Natural killer cell (primary cell): ENCODE measurements around the gene YTHDF1. TPM values are rescaled to one million over a fixed set of nuclear protein-coding genes. Genes with fewer than 3 reads are reported as not detected.

Source experiments
- ATAC-seq, 3 donors: fragments of 150-1000 bp in 2 of 3; fragments of 200-7000 bp in 1 of 3; cut with Tn5 transposase; 1 replicate in 1 of 3; 2 replicates in 2 of 3; pipeline ENCODE4 v1.10.0; 2021; ENCODE audit warnings: mild to moderate bottlenecking in 2 of 3, moderate library complexity in 2 of 3
- DNase-seq, 2 donors: peaks; one replicate each; pipeline versions ENCODE4 v3.0.0 to v3.0.0-alpha.2; 2013 to 2021; ENCODE audit warnings: mixed read lengths in 1 of 2
- H3K27ac ChIP-seq: one replicate; pipeline ENCODE4 v1.5.1; 2013; ENCODE audit warnings: mild to moderate bottlenecking, low read length
- H3K27me3 ChIP-seq: one replicate; pipeline ENCODE4 v1.6.1; 2013; ENCODE audit warnings: low read length; ENCODE audit not compliant: control insufficient read depth, insufficient read depth
- H3K36me3 ChIP-seq: one replicate; pipeline ENCODE4 v1.6.1; 2013; ENCODE audit warnings: low read length; ENCODE audit not compliant: control insufficient read depth, insufficient read depth
- H3K4me1 ChIP-seq: one replicate; pipeline ENCODE4 v1.6.1; 2013; ENCODE audit warnings: low read length; ENCODE audit not compliant: control insufficient read depth, insufficient read depth
- H3K4me3 ChIP-seq: one replicate; pipeline ENCODE4 v1.5.1; 2013; ENCODE audit warnings: low read length
- H3K9me3 ChIP-seq: one replicate; pipeline ENCODE4 v1.6.1; 2013; ENCODE audit warnings: low read length; ENCODE audit not compliant: control insufficient read depth, insufficient read depth
- H3K27ac Mint-ChIP-seq, 2 donors: one replicate each; pipeline ENCODE4 v1.8.0; 2022; ENCODE audit warnings: mild to moderate bottlenecking in 2 of 2, mixed read lengths in 2 of 2, moderate library complexity in 1 of 2
- H3K27me3 Mint-ChIP-seq, 2 donors: one replicate each; pipeline ENCODE4 v1.8.0; 2022; ENCODE audit warnings: low read depth in 2 of 2, mixed read lengths in 2 of 2
- H3K36me3 Mint-ChIP-seq: one replicate; pipeline ENCODE4 v1.8.0; 2022; ENCODE audit warnings: mixed read lengths
- H3K4me1 Mint-ChIP-seq, 2 donors: one replicate each; pipeline ENCODE4 v1.8.0; 2022; ENCODE audit warnings: mixed read lengths in 2 of 2
- H3K4me3 Mint-ChIP-seq: one replicate; pipeline ENCODE4 v1.8.0; 2022; ENCODE audit warnings: mild to moderate bottlenecking, moderate library complexity, mixed read lengths
- H3K9me3 Mint-ChIP-seq, 2 donors: one replicate each; pipeline ENCODE4 v1.8.0; 2022; ENCODE audit warnings: mixed read lengths in 2 of 2
- WGBS: methylation state at CpG from one replicate; pipeline ENCODE4 v1.1.7; 2013; ENCODE audit warnings: missing lambda C conversion rate; ENCODE audit not compliant: insufficient coverage; 5-methylcytosine and 5-hydroxymethylcytosine counted together
- intact Hi-C: fragments of 100-400 bp; cut with micrococcal nuclease; formaldehyde crosslinking; loops from one replicate; pipeline ENCODE4 v1.14.2; 2022
- total RNA-seq, 4 donors: library from RNA; stranded (reverse); fragments of 120-200 nt in 1 of 4; gene quantifications; one replicate each; pipeline versions ENCODE4 v1.2.3 to v1.2.4, GENCODE V29; 2013 to 2022
- TF ChIP-seq, protein P1 (sequence below): fragments of 200-600 bp; IDR thresholded peaks from one replicate; pipeline ENCODE4 v1.8.0; 2022; ENCODE audit warnings: antibody characterized with exemption

Gene YTHDF1
- total RNA-seq, 3 donors from 2014 or later (not counting 1 experiment from before 2014, with no cell fraction given), result 39.1 to 43.1 (median 41.0) TPM

GRCh38 chr20:63236116-63236837, 20.3 kb upstream of the YTHDF1 start:
- H3K27ac ChIP-seq, result no peak overlapping the region
- peaks cover 0 to 5% of the 10 kb centered on the region in 2 donors for H3K27me3 Mint-ChIP-seq
- H3K27me3 ChIP-seq, result peaks cover 3% of the 10 kb centered on the region
- TF ChIP-seq, protein P1, sequence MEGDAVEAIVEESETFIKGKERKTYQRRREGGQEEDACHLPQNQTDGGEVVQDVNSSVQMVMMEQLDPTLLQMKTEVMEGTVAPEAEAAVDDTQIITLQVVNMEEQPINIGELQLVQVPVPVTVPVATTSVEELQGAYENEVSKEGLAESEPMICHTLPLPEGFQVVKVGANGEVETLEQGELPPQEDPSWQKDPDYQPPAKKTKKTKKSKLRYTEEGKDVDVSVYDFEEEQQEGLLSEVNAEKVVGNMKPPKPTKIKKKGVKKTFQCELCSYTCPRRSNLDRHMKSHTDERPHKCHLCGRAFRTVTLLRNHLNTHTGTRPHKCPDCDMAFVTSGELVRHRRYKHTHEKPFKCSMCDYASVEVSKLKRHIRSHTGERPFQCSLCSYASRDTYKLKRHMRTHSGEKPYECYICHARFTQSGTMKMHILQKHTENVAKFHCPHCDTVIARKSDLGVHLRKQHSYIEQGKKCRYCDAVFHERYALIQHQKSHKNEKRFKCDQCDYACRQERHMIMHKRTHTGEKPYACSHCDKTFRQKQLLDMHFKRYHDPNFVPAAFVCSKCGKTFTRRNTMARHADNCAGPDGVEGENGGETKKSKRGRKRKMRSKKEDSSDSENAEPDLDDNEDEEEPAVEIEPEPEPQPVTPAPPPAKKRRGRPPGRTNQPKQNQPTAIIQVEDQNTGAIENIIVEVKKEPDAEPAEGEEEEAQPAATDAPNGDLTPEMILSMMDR, result no peak
- DNase-seq (no peak), ATAC-seq (no peak)
- WGBS, result 88% methylated on average over 26 of the region's 26 CpGs
- H3K4me3 Mint-ChIP-seq, result no peak overlapping the region
- intact Hi-C loops, result no loop called here
- H3K4me1 Mint-ChIP-seq, result no peaks in the 10 kb centered on the region
- H3K9me3 ChIP-seq, result no peaks in the 10 kb centered on the region
- peaks cover 3% of the 10 kb centered on the region for H3K4me1 ChIP-seq
- no peak overlapping the region for H3K27ac Mint-ChIP-seq
- no peaks in the 10 kb centered on the region for H3K36me3 ChIP-seq
- no peak overlapping the region for H3K4me3 ChIP-seq
- no peaks in the 10 kb centered on the region for H3K9me3 Mint-ChIP-seq
- no peaks in the 10 kb centered on the region for H3K36me3 Mint-ChIP-seq

DNA sequence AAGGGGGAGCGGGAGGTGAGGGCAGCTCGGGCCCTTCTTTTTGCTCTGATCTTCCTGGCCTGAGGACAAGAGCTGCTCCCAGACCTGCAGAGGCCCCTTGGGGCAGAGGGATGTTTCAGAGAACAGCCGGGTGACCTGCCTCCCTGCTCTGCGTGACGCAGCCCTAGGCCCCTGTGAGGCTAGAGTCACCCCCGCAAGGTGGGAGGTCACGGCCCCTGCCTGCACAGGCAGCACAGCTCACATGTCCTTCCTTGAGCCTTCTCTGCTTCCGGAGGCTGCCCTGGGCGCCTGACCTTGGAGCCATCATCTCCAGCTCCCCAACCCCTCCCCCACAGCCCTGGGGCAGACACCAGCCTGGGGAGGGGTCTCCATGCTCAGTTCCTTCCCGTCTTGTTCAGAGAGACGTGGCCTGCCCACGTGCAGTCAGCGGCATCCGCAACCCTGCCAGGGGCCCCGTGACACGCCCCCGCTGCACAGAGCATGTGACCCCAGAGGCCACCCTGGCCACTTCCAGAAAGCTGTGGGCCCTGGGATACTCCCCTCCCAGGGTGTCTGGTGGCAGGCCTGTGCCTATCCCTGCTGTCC, 19.6 kb upstream of the YTHDF1 start, which contains the start of gene BIRC7:
Gene BIRC7 (plus strand): TSS at position 507 of the 585 bp plus-strand sequence. CDS start 192 bp downstream, outside the sequence.
- Mint-ChIP-seq H3K4me1 (no peaks in the 10 kb centered on the region), H3K27me3 (peaks cover 5 to 7% of the 10 kb centered on the region in 2 donors), H3K27ac (no peak within 1 kb of the TSS), H3K9me3 (no peaks in the 10 kb centered on the region), H3K36me3 (no peaks in the 10 kb centered on the region), H3K4me3 (no peak within 1 kb of the TSS)
- DNase-seq (no peak), ATAC-seq (no peak)
- intact Hi-C loops, result no loop called here
- H3K36me3 ChIP-seq, result no peaks in the 10 kb centered on the region
- H3K27me3 ChIP-seq, result peaks cover 3% of the 10 kb centered on the region
- WGBS, result 53% methylated on average over 17 of the region's 17 CpGs
- H3K4me1 ChIP-seq, result peaks cover 3% of the 10 kb centered on the region
- TF ChIP-seq, protein P1, result no peak
- H3K4me3 ChIP-seq, result no peak within 1 kb of the TSS
- no peaks in the 10 kb centered on the region for H3K9me3 ChIP-seq
- no peak within 1 kb of the TSS for H3K27ac ChIP-seq

DNA sequence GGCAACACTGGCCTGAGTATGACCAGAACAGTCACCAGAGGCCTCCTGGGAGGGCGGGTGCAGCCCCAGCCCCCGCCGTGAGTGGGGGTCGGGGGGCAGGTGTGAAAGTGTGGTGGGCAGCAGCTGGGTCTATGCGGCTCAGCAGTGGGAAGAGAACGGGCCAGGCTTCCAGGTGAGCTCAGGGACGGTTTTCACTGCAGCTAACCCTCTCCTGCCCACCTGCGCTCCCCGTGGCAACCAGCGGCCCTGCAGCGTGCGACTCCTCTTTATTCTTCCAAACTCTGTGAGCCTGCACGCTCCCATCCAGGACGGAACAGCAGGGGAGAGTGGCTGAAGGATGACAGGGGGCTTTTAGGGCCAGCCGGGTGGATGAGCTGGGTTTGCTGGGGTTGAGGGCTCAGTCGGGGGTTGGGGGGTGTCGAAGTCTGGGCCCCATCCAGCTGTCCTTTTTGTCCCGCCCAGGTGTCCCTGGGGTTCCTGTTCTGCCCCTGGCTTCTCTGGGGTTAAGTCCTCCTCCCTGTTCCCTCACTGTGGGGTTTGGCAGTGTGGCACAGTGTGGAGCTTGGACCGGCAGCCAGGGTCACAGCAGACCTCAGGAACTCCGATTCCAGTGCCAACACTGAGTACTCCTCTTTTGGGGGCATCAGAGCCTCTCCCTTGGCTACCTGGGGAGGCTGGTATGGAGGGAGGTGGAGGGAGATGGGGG, 18.9 kb upstream of the YTHDF1 start:
- H3K9me3 ChIP-seq, result no peaks in the 10 kb centered on the region
- 17% methylated on average over 20 of the region's 20 CpGs for WGBS
- peaks cover 3% of the 10 kb centered on the region for H3K4me1 ChIP-seq
- Mint-ChIP-seq H3K4me1 (no peaks in the 10 kb centered on the region), H3K36me3 (no peaks in the 10 kb centered on the region), H3K27me3 (peaks cover 11 to 13% of the 10 kb centered on the region in 2 donors), H3K9me3 (no peaks in the 10 kb centered on the region), H3K27ac (no peak overlapping the region), H3K4me3 (no peak overlapping the region)
- DNase-seq (peak in 1 of 2 donors; percentile 40), ATAC-seq (peak in 1 of 3 donors; percentile 37)
- H3K27ac ChIP-seq, result no peak overlapping the region
- no peak overlapping the region for H3K4me3 ChIP-seq
- intact Hi-C loops, result no loop called here
- TF ChIP-seq, protein P1, result no peak
- H3K27me3 ChIP-seq, result peaks cover 7% of the 10 kb centered on the region
- no peaks in the 10 kb centered on the region for H3K36me3 ChIP-seq
